CD4-positive, CD25-positive, alpha-beta regulatory T cell (primary cell): Measurements from ENCODE around the gene OASL. TPM values are rescaled to one million over a fixed set of nuclear protein-coding genes. Genes with fewer than 3 reads are reported as not detected.

Experiments
- ATAC-seq, 2 donors: fragments of 150-1000 bp; cut with Tn5 transposase; one replicate each; pipeline ENCODE4 v1.10.0; 2021; ENCODE audit warnings: low read depth in 2 of 2, moderate number of reproducible peaks in 2 of 2, moderate library complexity in 1 of 2
- DNase-seq, 3 donors: peaks; one replicate each; pipeline versions ENCODE4 v3.0.0 to v3.0.0-alpha.2; 2012 to 2022; ENCODE audit warnings: mixed read lengths in 1 of 3
- H3K27ac ChIP-seq: one replicate; pipeline ENCODE4 v1.7.0; 2013; ENCODE audit warnings: mild to moderate bottlenecking, low read length; ENCODE audit not compliant: insufficient read depth, poor library complexity, severe bottlenecking
- H3K27me3 ChIP-seq: one replicate; pipeline ENCODE4 v1.7.0; 2013; ENCODE audit warnings: low read length; ENCODE audit not compliant: control insufficient read depth, insufficient read depth
- H3K36me3 ChIP-seq: one replicate; pipeline ENCODE4 v1.7.0; 2013; ENCODE audit warnings: mild to moderate bottlenecking, low read length, moderate library complexity; ENCODE audit not compliant: control insufficient read depth, insufficient read depth
- H3K4me1 ChIP-seq: 2 replicates; pipeline ENCODE4 v1.7.0; 2013; ENCODE audit warnings: mild to moderate bottlenecking, low read length; ENCODE audit not compliant: insufficient read depth, control insufficient read depth, poor library complexity, severe bottlenecking
- H3K4me3 ChIP-seq: one replicate; pipeline ENCODE4 v1.7.0; 2013; ENCODE audit warnings: low read depth, mild to moderate bottlenecking, low read length, moderate library complexity
- H3K9me3 ChIP-seq, 2 experiments: 1 replicate in 1 of 2; 2 replicates in 1 of 2; pipeline ENCODE4 v1.7.0; 2013; ENCODE audit warnings: low read length in 2 of 2, mild to moderate bottlenecking in 1 of 2, moderate library complexity in 1 of 2; ENCODE audit not compliant: control insufficient read depth in 2 of 2
- H3K27ac Mint-ChIP-seq, 3 donors: one replicate each; pipeline ENCODE4 v1.8.0; 2020 to 2022; ENCODE audit warnings: mild to moderate bottlenecking in 3 of 3, mixed read lengths in 3 of 3, moderate library complexity in 2 of 3
- H3K27me3 Mint-ChIP-seq: one replicate; pipeline ENCODE4 v1.8.0; 2022; ENCODE audit warnings: mild to moderate bottlenecking, mixed read lengths
- H3K36me3 Mint-ChIP-seq: one replicate; pipeline ENCODE4 v1.8.0; 2020; ENCODE audit warnings: mixed read lengths
- H3K4me1 Mint-ChIP-seq, 4 donors: one replicate each; pipeline ENCODE4 v1.8.0; 2020 to 2022; ENCODE audit warnings: mixed read lengths in 4 of 4, mild to moderate bottlenecking in 1 of 4
- H3K4me3 Mint-ChIP-seq, 4 donors: one replicate each; pipeline ENCODE4 v1.8.0; 2020 to 2022; ENCODE audit warnings: mild to moderate bottlenecking in 4 of 4, mixed read lengths in 4 of 4, moderate library complexity in 3 of 4
- H3K9me3 Mint-ChIP-seq, 7 donors: one replicate each; pipeline ENCODE4 v1.8.0; 2020 to 2022; ENCODE audit warnings: mixed read lengths in 7 of 7, mild to moderate bottlenecking in 3 of 7, moderate library complexity in 2 of 7
- polyA plus RNA-seq, 4 donors: library from polyadenylated mRNA; unstranded; fragments of 300-500 nt; fragmentation: Illumina TruSeq; gene quantifications; one replicate each; pipeline ENCODE4 v1.2.3, GENCODE V29; 2021
- total RNA-seq: library from RNA; stranded (reverse); gene quantifications from one replicate; pipeline ENCODE4 v1.2.3, GENCODE V29; 2022

Gene OASL
- total and polyA plus RNA-seq, 5 donors from 2014 or later = 9.0 to 19.3 (median 11.7) TPM

- Histone ChIP-seq H3K9me3 (no peaks in the 10 kb centered on the region), H3K4me1 (no peaks in the 10 kb centered on the region), H3K36me3 (no peaks in the 10 kb centered on the region), H3K4me3 (no peak overlapping the region), H3K27me3 (no peaks in the 10 kb centered on the region), H3K27ac (no peak overlapping the region)
- ATAC-seq (peak; percentile 70 to 79), DNase-seq (peak in 2 of 3 donors; percentile 57 to 69)
- no peak overlapping the region for H3K4me3 Mint-ChIP-seq
- H3K9me3 Mint-ChIP-seq = no peaks in the 10 kb centered on the region
- peak overlapping the region in 1 of 3 donors; percentile 49 for H3K27ac Mint-ChIP-seq
- H3K36me3 Mint-ChIP-seq = no peaks in the 10 kb centered on the region
- H3K4me1 Mint-ChIP-seq = peaks cover 0 to 9% (median 2%) of the 10 kb centered on the region in 4 donors
- peaks cover 24% of the 10 kb centered on the region for H3K27me3 Mint-ChIP-seq
Measured at GRCh38 chr12:120971299-120972180, 67.5 kb downstream of the OASL start.

GRCh38 chr12:120970310-120970709, 68.7 kb downstream of the OASL start:
- Histone ChIP-seq H3K9me3 (no peaks in the 10 kb centered on the region), H3K4me3 (no peak overlapping the region), H3K4me1 (no peaks in the 10 kb centered on the region), H3K27me3 (no peaks in the 10 kb centered on the region), H3K36me3 (no peaks in the 10 kb centered on the region), H3K27ac (no peak overlapping the region)
- peaks cover 24% of the 10 kb centered on the region for H3K27me3 Mint-ChIP-seq
- peaks cover 0 to 9% (median 2%) of the 10 kb centered on the region in 4 donors for H3K4me1 Mint-ChIP-seq
- H3K4me3 Mint-ChIP-seq = no peak overlapping the region
- DNase-seq (no peak), ATAC-seq (no peak)
- no peaks in the 10 kb centered on the region for H3K9me3 Mint-ChIP-seq
- H3K36me3 Mint-ChIP-seq = no peaks in the 10 kb centered on the region
- H3K27ac Mint-ChIP-seq = no peak overlapping the region

Other genes starting within 250 kb of the OASL start
- gene SPPL3, start 134.9 kb downstream of the OASL start, total RNA-seq = 46.7 TPM
- gene SPPL3, start 134.9 kb downstream of the OASL start, polyA plus RNA-seq = 10 to 100 TPM; 15.5 to 34.0 (median 20.5) TPM
- gene HNF1A, start 60.7 kb downstream of the OASL start, total RNA-seq = not detected
- gene HNF1A, start 60.7 kb downstream of the OASL start, polyA plus RNA-seq = not detected
- gene C12orf43, start 22.8 kb downstream of the OASL start, total RNA-seq = 15.9 TPM
- gene C12orf43, start 22.8 kb downstream of the OASL start, polyA plus RNA-seq = 10 to 100 TPM; 12.1 to 16.1 (median 14.1) TPM
- 23.5 TPM for gene P2RX7, start 93.6 kb upstream of the OASL start, total RNA-seq
- 1 to 10 TPM; 3.4 to 7.5 (median 5.7) TPM for gene P2RX7, start 93.6 kb upstream of the OASL start, polyA plus RNA-seq
- 38.1 TPM for gene P2RX4, start 170.9 kb upstream of the OASL start, total RNA-seq
- gene P2RX4, start 170.9 kb upstream of the OASL start, polyA plus RNA-seq = 10 to 100 TPM; 27.8 to 33.7 (median 28.4) TPM